Stimulated activated CD4-positive, alpha-beta T cell treated with anti-CD3 and anti-CD28 coated beads, Interleukin-1b, Interleukin-23, amount 100 ng/mL, for 4 hours (primary cell): ENCODE data around the gene CDK6.

Experiments used
- DNase-seq, 2 donors: peaks; one replicate each; pipeline ENCODE4 v3.0.0-alpha.2; 2020; ENCODE audit warnings: low read depth in 2 of 2

Gene CDK6

DNA sequence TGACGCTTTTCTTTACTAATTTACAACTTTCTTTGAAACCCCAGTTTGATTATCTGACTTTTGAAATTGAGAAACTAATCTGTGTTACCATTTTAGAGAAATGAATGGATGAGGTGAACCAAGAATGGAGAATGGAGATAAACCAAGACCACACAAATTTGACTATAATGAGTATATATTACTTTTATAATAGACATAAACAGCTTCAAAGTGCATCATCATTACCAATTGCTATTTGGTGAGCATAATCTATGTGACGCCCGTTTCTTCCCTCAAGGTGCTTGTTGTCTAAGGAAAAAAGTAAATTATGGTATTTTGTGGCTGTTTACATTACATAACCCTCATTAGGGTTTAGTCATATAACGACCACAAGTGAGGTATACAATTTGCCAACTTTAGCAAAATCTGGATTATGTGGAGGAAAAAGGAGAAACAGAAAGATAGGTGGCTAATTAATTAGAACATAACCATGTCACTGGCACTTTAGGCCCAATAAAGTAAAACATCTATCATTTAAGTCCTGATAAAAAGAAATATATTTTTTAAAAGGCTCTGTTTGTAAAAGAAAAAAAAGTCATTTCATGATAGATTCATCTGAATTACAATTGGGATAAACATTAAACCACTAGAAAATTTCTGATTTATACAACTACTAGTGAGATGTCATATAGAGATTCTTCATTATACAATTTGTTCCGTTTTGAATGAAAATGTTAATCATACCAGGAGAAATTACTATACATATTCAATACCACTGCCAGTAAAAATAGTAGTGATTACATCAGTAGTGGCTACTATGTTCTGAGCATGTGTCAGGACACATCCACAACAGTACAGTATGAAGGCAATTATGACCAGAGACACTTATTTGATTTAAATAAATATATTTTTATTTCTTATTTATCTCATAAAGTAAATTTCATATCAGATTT is 128.0 kb downstream of the CDK6 start:
- no peak for DNase-seq

DNA sequence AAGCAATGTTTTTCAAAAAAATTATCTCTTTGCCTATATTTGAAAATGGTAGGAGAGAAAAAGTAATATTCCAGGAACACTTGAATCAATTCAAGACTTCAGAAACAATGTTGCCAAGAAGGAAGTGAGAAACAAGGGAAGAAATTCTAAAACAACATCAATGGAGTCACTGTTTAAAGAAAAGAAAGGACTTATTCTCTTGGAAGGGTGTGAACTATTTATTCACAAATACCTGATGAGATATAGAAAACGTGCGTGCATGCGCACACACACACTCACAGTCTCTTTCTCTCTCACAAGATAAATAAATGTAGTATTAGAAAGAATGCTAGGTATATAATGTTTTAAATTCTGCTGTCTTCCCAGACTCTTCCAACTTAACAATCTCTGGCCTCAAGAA is 128.9 kb downstream of the CDK6 start:
- DNase-seq: no peak

DNA sequence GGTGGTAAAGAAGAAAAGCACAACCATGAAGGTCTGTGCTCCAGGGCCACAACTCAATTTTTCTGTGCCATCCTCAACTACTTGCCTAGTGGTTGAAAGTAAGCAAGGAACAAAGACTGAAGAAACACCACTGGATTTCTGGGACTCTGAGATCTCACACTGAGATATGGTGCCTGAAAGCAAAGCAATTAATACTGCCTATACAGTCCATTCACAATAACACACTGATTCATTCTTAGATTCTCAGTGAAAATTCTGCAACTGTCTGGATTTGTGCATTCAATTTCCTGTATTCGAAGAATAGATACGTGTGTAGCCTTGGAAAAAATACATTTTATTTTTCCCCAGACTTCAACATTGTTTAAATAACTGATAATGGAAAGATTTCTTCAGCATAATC is 129.8 kb downstream of the CDK6 start:
- DNase-seq: no peak

DNA sequence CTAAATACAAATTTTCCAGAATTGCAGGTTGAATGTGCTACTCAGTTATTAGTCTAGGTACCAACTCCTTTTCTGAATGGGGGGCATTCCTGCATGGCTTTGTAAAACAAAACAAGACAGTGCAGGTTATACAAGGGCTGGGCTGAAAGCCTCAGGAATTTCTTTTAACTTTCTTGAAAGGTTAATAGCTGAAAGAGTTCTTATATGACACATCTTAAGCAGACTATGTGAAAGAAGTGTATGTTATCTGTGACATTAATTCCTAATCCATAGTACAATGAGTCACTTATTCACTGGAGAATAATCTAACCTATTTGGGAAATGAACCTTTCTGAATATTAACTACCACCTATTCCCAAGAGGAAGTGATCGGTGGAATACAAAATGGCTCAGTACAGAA is 130.5 kb downstream of the CDK6 start:
- DNase-seq: no peak

DNA sequence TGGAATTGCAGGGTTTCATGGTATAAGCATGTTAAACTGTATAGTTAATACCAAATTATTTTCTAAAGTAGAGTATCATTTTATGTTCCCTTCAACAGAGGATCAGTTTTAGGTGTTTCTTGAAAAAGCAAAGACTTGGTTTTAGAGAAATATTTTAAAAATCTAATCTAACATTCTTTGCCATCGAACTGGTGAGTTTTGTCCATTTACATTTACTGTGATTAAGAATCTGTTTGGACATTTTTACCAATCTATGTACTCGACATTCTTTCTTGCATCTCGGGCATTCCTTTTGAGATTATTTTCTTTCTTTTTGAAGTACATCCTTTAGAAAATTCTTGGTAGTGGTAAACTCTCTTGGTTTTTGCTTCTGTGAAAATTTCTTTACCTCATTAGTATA is 131.5 kb downstream of the CDK6 start:
- DNase-seq: no peak

DNA sequence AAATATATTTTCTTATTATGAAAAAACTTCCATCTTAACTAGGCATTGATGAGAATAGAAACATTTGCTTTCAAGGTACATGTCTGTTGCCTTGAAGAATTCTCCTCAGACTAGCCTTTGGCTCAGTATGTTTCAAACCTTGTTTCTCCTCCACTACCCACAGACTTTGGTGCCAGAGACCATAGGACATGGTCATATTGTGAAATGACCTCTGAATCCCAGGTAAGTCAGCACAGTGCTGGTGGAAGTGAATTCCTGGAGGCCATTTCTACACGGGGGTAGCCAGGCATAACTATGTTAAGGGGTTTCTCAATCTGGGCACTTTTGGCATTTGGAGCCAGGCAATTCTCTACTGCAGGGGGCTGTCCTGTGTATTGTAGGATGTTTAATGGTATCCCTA is 133.8 kb downstream of the CDK6 start:
- no peak for DNase-seq

DNA sequence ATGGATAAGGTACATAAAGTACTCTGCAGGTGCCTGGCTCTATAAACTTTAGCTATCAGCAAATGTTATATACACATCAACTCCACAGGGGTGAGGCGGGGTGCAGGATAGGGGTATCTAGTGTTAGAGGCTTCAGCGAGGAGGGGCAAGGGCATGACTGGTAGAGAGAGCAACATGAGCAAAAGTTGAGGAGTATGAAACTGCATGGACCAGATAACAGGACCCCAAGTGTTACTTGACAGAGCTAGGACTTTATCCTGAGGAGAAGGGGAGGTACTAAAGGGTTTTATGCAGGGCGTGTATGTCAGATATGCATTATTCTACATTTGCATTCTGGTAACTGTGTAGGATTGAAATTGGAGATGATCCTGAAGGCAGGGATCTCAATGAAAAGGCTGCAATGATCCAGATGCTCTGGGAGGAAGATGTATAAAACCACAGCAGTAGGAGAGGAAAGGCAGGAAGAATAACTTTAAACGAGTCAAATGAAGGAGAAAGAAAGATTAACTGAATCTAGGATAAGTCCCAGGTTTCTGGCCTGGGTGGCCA is 136.3 kb downstream of the CDK6 start:
- DNase-seq: no peak

DNA sequence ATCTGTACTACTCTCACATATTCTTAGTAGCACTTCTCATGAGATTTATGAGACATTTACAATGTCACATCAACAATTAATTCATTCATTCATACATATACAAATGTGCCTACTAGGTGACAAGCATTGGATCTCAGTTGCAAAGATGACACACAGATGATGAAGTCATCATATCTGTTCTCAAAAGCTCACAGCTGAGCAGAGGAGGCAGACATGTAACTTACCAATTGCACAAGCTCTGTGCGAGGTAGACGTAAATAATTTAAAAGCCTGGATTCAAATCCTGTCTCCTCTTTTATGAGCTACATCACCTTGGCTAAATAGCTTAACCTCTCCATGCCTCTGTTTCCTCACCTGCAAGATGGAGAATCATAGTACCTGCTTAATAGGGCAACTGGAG is 136.8 kb downstream of the CDK6 start:
- no peak for DNase-seq

DNA sequence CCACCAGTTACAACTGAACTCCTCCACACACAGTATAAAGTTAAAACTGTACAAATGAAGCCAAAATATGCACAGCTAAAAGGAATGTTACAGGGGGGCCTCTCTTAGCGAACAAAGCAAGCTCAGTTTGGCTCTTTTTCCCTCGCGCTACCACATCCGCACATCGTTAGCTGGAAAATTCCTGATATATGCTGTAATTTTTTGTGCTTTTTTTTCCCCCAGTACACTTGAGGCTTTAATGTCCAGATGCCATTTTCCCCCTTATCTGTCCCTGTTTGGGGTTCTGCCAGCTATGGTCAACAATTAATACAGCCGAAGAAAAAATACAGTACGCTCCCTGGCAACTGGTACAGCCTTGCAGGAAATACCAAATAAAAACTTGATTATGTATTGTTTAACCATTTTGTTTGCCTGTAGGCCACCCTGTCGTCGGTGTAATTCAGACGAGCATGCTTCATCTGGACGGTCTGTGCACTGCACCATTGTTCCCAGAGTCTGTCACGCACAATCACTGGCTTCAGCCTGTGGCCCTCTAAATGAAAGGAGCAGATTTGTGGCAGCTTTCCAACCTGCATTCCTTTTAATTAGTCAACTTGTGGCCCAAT is 138.0 kb downstream of the CDK6 start:
- no peak for DNase-seq

DNA sequence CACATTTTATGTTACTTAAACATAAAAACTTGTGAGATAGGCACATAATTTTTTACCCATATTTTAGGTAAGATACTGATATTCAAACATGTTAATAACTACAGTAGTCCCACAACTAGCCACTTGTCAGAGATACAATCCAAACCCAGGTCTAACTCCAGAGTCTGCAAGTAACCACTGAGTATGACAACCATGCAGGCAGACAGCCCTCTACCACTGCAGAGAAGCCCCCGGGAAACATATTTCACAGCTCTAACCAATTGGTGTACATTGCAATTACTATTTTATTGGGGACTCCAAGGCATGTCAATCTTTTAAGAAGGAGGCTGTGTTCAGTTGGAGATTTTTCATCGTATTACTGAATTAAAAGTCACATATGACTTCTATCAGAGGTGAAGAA is 139.0 kb downstream of the CDK6 start:
- DNase-seq: no peak

DNA sequence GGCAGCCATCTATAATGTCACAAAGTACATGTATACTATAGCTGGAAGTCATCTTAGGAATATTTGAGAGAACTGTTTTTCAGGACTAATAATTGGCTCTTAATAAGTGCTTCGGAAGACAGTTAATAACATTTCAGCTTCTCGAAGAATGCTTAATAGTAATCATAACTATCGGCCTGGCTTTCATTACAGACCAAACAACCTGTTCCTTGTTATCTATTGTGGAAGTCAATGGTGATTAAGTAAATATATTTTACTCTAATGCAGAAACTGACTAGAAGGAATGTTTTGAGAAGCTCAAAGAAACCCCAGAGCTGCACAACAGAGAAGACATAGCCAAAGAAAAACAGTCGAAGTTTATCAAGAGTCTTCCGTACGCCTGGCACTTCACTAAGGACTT is 139.4 kb downstream of the CDK6 start:
- DNase-seq: no peak

DNA sequence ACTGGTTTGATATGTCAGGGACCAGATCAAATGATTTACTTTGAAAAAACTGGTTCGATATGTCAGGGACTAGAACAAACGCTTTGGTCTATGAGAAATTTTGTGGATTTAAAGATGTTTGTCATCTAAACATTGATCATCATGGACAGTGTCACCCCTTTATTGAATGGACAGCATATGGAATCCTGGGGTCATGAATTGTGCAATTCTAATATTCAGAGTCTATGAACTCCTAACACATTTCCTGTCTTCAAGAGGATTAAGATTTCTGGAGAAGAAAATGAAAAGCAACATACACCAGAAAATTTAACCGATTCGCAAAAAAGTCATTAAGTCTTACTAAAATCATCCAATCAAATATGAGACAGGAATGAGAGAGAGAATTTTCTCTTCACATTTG is 139.8 kb downstream of the CDK6 start:
- DNase-seq: no peak

DNA sequence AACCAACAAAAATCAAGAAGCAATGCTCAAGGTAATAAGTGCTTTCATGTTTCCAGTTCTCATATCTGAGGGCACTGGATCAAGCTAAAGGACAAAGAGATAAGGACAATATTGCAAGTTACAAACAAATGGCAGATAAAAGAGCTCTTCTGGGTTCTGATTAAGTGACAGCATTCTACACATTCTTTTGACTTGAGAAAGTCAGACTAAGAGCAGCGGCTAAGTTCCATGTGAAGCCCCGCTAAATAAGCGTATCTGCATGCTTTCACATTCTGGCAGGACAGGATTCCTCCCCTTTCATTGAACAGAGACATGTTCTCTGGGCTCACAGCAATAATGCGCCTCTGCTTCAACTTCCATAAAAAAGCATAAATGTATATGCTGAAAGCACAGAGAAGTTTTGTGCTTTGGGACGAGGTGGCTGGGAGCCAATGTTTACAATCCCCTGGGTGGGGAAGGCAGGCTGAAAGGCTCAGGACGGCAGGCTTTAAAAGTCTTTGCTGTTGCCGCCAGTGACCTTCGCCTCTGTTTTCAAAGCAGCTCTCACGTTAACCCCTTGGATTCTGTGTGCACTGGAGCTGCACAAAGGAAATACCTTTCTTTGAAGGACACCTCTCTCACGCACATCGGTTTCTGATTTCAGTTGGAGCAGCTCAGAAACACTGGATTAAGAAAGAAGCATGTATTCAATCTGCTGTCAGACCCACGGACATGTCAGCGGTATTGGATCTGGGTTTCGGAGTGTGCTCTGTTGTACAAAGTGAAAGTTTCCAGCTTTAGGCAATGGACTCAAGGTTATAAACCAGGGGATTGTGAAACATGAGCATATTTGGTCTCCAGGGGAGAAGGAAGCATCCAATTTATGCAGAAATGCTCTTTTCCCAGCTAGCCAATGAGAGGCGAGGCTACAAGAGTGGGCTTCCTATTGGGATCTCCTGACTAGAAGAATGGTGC is 140.8 kb downstream of the CDK6 start:
- DNase-seq: no peak

DNA sequence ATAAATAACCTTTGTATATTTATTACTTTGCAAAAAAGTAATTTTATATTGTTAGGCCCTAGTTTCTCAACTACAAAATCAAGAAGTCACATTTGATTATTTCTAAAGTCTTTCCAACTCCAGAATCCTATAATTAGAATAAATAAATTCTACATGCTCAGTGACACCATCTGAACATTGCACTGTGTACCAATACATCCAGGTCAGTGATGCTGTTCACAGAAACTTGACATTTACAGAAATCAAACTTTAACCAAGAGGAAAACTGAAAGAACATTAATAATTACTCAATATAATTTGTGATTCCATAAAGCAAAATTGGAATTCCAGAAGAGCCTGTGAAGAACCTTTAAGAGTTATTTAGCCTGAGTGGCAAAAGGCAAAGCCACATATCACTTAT is 142.2 kb downstream of the CDK6 start:
- DNase-seq: no peak

DNA sequence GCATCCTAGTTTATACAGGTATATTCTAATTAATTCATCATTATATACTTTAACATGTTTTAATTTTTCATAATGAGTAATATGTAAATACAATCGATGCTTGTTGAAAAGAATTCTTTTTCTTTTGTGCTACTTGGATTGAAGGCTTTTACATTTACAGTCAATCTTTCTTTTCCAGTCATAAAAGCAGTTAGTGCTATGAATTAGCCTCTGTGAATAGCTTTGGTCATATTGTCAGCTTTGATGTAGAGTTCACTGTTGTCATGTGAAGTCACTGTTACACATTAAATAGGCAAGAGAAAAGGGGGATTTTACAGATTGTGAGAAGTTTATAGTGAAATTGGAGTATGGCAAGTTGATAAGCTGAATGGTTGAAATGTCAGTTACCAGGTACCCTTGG is 142.9 kb downstream of the CDK6 start:
- no peak for DNase-seq

DNA sequence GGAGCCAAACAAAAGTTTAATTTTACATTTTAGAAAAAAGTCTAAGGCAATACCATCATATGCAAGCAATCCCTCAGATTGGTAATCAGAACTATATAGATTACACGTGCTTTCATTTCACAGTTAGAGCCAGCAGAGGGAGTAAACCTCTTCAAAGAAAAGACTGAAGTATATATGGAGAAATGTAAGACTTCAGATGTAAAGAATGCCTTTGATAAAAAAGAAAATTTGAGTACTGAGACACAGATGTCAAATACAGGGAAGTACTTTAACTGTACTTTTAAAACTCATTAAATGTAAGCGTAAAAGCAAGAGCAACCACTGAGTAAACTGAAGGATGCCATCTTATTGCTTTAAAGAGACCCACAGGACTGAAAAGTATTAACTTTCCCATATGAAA is 144.8 kb downstream of the CDK6 start:
- no peak for DNase-seq

DNA sequence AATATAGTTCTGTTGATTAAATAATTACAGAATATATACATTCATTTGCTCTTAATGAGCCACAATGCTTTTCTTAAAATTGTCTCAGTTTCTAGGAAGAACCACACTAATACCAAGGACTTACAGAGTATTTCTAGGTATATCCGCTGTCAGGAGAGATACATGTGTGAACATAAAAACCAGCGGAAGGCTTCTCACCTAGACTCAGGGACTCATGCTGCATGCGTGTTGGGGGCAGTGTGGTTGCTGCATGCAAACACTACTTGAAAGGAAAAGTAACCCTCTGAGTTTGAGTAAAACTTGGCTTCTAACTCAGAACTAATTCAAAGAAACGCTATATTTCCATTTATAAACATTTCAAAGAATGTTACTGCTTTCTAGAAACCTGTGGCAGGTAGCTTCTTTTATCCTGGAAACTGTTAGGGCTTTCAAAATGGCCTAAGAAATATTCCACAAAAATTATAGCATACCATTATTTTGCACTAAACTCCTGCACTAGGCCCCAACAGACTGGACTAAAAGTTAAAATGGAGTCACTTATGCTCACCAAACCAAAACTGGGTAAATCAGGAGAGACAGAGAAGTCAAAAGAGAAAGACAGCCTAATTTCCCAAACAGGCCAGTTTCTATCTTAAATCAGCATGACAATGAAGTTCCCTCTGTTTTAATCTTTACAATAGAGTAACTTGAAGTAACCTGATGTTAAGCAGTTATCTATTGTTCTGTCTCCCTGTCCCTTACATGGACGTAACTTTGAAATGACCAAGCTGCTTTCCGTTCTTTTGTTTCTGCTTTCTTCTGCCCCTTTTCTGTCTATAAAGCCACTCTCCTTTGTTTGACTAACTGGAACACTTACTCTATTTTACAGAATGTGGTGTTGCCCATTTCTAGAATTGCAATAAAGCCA is 151.0 kb downstream of the CDK6 start:
- peak; percentile 25 to 31 for DNase-seq

DNA sequence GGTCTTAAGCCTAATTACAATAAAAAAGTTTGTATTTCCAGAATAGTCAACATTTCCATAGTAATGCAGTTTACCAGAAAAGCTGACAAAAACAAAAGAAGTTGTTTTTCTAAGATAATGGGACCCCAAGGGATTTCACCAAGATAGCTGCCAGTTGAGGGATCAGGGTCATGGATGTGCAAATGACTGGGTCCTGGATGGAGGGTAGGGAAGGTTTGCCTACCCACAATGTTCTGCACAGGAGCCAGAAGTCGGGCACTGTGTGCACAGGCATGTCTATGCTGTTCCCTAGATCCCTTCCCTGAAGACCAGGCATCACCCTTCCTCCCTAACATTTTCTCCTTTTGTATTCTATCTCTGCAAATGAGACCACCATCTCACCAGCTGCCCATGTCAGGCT is 152.1 kb downstream of the CDK6 start:
- no peak for DNase-seq

DNA sequence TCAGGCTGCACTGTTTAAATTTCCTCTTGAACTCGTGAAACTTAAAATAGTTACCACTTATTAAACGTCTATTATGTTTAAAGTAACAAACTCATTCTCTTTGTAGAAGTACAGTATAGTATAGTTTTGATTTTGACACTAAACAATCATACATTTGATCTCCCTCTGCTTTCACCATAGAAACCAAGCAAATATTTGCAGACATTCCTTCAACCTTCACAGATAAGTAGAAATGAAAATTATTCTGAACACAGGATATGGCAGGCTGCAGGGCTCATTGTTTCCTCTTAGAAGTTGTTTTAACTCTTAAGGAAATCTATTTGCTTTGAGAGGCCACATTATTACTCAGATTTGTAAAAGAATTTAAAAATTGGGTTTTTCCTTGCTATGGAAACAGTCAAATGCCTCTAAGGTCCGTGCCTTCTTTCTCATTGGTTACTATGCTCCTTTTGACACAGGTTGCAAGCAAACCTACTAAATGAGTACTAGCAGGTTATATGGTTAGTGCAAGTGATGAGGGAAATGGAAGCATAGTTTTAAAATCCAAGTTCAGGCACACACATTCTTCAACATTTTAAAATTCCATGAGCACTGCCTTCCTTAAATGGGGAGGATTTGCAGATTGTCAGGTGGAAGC is 153.4 kb downstream of the CDK6 start:
- DNase-seq: no peak

DNA sequence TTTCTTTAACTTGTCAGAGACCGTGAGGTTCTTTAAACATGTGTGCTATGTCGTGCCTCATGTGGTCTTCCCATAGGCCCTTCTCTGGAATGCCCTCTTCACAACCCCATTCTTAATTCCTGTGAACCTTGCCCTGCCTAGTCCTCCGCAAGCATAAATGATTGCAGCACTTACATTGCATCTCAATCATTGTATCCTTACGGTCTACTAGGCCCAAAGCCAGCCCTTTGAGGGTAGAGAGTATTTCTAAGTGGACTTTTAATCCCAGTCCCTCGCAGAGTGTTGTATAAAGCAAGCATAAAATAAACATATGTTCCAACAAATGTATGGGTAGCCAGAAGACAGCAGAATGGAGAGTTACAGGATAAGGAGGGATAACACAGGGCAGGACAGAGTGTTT is 154.0 kb downstream of the CDK6 start:
- DNase-seq: no peak

DNA sequence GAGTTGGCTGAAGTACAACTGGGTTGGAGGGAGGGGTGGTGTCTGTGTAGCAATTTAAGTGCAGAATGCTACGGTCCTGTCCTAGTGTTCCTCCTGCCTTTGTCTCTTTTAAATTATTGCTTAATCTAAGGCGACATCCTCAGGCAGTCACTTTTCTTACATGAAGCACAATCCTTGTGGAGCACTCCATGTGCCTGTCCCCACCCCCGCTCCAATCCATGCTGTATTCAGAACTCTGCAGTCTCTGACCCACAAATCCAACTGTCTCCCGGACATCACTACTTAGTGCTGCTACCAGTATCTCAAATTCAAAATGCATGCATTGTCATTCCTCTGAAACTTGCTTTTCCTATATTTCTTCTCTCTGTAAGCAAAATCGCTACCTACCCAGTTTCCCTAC is 154.7 kb downstream of the CDK6 start:
- DNase-seq: no peak
